Measurements from ENCODE around the gene LSM14B.

LSM14B gene

GRCh38 chr20:62164879-62165761 lies 42.8 kb downstream of the LSM14B start:
- no peak for FAIRE-seq

GRCh38 chr20:62165762-62166399 lies 43.6 kb downstream of the LSM14B start:
- FAIRE-seq = no peak

DNA sequence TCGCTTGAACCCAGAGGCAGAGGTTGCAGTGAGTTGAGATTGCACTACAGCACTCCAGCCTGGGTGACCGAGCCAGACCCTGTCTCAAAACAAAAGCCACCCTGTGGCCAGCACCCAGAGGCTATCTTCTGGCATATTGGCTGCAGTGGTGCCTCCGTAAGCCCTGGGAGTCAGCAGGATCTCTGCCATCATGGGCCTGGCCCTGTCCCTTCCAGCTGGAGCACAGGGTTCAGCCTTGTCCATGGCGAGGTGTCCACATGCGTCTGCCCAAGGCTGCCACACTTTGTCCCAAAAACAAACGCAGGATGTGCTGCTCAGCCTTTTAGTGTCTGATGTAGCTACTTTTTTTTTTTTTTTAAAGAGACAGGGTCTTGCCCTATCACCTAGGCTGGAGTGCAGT lies 45.2 kb downstream of the LSM14B start:
- FAIRE-seq = no peak

GRCh38 chr20:62168061-62168460 lies 45.8 kb downstream of the LSM14B start:
- no peak for FAIRE-seq

DNA sequence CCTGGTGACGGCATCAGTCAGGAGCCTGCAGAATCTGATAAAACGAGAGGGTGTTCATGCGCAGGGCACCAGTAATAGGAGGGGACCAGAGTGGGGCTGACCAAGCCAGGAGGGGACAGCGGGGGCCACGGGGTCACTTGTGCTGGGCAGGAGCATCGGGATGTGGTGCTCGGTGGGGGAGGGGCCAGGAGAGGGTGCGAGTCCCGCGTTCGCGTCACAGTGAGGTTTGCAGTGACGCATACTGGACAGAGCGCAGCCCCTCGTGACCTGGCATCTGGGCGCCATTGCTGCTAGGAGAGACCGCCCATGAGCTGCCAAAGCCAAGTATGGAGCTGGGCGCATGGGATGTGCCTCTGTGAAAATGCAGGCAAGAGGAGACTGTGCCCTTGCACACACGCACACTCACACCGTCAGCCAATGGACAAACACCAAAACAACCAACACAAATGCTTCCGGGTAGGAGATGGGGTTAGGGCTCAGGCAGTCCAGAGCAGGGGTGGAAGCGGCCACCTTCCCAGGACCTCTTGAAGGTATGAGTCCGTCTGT lies 46.7 kb downstream of the LSM14B start:
- FAIRE-seq = no peak

DNA sequence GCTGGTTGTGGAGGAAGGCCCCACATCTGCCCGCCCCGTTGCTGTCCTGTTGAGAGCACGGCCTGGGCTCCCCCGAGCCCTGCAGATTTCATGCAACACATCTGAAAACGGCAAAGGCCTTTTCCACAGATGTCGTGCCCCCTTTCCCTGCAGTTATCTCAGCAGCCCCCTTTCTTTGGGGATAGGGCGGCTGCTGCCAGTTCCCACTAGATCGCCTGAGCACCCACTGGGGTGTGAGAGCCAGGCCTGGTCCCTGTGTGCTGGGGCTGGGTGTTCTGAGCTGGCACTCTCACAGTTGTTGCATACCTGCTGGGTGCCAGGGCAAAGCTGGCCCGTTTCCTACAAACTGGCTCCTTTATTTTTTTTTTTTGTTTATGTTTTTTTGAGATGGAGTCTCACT lies 48.3 kb downstream of the LSM14B start:
- FAIRE-seq = no peak

DNA sequence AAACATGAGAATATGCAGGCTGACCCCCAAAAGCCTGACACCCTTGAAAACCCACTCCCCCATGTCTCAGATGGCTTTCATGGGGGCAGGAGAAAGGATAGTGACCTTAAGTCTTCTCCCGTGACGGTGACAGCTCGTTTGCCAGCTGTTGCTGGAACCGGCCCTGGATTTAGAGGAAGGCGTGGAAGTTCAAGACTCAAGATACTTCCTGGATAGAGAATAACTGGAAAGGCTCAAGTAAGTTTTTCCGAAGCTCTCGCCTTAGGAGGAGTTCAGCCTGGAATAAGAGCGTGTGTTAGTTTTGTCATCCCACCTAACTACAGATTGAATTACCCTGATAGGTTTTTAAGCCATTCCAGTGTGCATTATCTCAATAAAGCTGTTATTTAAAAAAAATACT lies 49.0 kb downstream of the LSM14B start:
- no peak for FAIRE-seq

DNA sequence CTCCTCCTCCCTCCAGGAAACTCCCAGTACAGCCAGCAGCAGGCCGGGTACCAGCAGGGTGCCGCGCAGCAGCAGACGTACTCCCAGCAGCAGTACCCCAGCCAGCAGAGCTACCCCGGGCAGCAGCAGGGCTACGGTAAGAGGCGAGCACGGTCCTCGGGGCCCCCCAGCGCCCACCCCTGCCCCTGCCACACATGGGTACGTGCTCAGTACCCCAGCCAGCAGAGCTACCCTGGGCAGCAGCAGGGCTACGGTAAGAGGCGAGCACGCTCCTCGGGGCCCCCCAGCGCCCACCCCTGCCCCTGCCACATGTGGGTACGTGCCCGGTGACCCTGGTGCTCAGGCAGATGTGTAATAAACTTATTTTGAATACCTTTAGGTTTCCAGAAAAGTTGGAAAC lies 50.4 kb downstream of the LSM14B start:
- no peak for FAIRE-seq

- no peak for FAIRE-seq
These were observed 51.9 kb downstream of the LSM14B start for GRCh38 chr20:62174021-62174804.

- FAIRE-seq = no peak
These were observed 52.8 kb downstream of the LSM14B start for GRCh38 chr20:62174870-62175624.

GRCh38 chr20:62175711-62176110 lies 53.4 kb downstream of the LSM14B start:
- FAIRE-seq = no peak

DNA sequence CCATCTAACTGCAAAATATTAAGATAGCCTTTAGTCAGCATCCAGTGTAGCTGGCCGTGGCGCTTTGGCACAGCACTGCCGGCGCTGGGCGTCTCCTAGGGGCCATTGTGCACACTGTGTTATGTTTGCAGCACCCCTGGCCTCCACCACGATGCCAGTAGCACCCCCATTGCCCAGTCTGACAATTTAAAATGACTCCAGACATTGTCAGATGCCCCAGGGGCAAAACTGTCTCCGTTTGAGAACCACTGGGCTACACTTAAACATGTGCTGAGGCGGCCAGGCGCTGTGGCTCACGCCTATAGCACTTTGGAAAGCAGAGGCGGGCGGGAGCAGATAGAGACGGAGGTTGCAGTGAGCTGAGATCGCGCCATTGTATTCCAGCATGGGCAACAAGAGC lies 54.6 kb downstream of the LSM14B start:
- FAIRE-seq = no peak

DNA sequence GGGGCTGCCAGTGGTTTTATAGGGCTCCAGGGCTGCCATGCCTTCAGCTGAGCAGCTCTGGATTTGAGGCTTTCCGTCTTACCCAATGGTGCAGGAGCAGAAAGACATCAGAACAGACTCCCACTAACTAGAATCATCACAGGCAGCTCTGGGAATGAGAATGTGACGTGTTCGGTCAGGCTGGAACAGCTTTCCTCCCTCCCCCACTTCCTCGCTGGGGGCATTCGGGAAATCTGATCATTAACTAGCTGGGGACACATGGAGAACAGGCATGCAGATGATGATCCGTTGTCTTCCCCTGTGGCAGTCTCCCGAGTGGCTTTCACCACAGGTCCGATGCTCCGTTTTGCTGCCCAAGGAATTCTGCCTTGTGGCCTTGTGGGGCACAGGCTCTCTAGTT lies 55.0 kb downstream of the LSM14B start:
- no peak for FAIRE-seq

- no peak for FAIRE-seq
These were observed 56.3 kb downstream of the LSM14B start for GRCh38 chr20:62178316-62179161.

GRCh38 chr20:62179162-62179504 lies 56.9 kb downstream of the LSM14B start:
- no peak for FAIRE-seq

DNA sequence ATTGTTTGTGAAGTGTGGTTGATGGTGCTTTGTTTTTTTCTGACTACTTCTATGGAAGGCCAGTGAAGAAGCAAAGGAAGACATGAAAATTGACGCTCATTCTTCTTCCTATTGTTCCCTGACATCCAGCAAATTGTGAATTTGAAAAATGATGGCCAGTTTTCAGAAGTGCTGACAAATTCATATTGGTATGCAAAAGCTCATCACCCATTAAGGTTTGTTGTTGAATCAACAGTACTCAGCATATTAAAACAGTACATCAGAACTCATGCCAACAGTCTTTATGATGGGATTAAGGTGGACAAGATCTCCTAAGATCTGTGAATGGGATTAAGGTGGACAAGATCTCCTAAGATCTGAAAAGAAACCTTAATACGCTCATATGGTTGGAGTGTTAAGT lies 59.5 kb downstream of the LSM14B start:
- FAIRE-seq = no peak

GRCh38 chr20:62182469-62183425 lies 60.5 kb downstream of the LSM14B start, which contains the start of gene MTG2:
TSS of gene MTG2 (plus strand) at chr20:62183028. CDS start at chr20:62193421, 10,393 bp downstream.
- no peak for FAIRE-seq

DNA sequence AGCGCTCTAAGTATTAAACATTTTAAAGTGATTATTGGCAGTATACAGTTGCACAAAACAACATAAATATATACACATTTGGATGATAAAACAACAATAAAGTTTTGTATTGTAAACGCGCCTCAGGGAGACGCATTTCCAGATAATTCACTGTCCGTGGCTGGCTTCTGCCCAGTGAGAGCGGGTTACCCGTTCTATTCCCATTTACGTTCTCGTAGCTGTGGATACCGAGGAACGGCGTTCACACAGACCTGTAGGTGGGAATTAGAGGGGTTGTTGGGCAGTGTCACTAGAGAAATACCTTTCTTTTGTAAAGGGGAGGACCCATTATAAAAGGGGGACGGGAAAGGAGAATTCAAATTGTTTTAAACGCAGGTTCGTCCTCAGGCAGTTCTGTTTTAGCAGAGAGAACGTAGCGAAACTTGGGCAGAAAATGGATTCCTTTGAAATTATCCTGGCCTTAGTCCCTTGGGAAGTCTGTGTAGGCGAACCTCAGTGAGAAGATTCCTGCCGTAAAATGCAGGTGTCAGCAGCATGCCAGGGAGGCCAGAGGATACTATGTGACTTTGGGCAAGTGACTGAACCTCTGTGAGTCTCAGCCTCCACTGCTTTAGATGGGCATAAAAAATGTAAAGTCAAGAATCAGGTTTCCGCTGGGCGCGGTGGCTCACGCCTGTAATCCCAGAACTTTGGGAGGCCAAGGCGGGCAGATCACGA lies 61.3 kb downstream of the LSM14B start:
- no peak for FAIRE-seq
